Upper lobe of right lung (tissue), 1 donor: Measurements from ENCODE around the gene HBM. TPM values are rescaled to one million over a fixed set of nuclear protein-coding genes. Genes with fewer than 3 reads are reported as not detected.
"Not testable (repeated sequence)": the region's sequence is repeated elsewhere in the genome, so short reads cannot be mapped to it uniquely, and the experiment has no call there.

Experiments used
- ATAC-seq: fragments of 200-7000 bp; cut with Tn5 transposase; one replicate; pipeline ENCODE4 v1.9.1; 2020; ENCODE audit warnings: mild to moderate bottlenecking, moderate library complexity
- DNase-seq: peaks from one replicate; pipeline ENCODE4 v3.0.0-alpha.2; 2020
- H3K27ac ChIP-seq: fragments of 200-600 bp; one replicate; pipeline ENCODE4 v1.8.0; 2022
- H3K27me3 ChIP-seq: fragments of 200-600 bp; one replicate; pipeline ENCODE4 v1.8.0; 2022; ENCODE audit warnings: mild to moderate bottlenecking
- H3K36me3 ChIP-seq: fragments of 200-600 bp; one replicate; pipeline ENCODE4 v1.8.0; 2022
- H3K4me1 ChIP-seq: fragments of 200-600 bp; one replicate; pipeline ENCODE4 v1.8.0; 2022
- H3K4me3 ChIP-seq: fragments of 200-600 bp; one replicate; pipeline ENCODE4 v1.8.0; 2022; ENCODE audit warnings: mild to moderate bottlenecking
- H3K9me3 ChIP-seq: fragments of 200-600 bp; one replicate; pipeline ENCODE4 v1.8.0; 2022
- CTCF ChIP-seq: fragments of 200-600 bp; IDR thresholded peaks from one replicate; pipeline ENCODE4 v1.8.0; 2022; ENCODE audit warnings: antibody characterized with exemption
- intact Hi-C: fragments of 100-400 bp; cut with DNase I; formaldehyde crosslinking; loops from one replicate; pipeline ENCODE4 v1.11.0; 2022
- total RNA-seq: library from RNA; stranded (reverse); fragmentation: NEBNext Ultra II Directional; extraction: Animal tissue kit (Norgen Biotek cat#: 25700); gene quantifications from one replicate; pipeline ENCODE4 v1.2.1, GENCODE V29; 2021
- donor health status: DM: no; HTN: yes; CAD: no; lungs with severe emphysema.

Gene HBM
- total RNA-seq, 1 donor from 2014 or later = not detected

DNA sequence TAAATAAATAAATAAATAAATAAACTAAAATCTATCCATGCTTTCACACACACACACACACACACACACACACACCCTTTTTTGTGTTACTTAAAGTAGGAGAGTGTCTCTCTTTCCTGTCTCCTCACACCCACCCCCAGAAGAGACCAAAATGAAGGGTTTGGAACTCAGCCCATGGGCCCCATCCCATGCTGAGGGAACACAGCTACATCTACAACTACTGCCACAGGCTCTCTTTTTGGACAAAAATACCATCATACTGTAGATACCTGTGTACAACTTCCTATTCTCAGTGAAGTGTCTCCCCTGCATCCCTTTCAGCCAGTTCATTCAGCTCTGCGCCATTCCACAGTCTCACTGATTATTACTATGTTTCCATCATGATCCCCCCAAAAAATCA lies 5.0 kb downstream of the HBM start:
- H3K27me3 ChIP-seq = peaks cover 70% of the 10 kb centered on the region
- intact Hi-C loops = no loop called here
- no peak for TF ChIP-seq CTCF

GRCh38 chr16:172374-172941 lies 6.7 kb downstream of the HBM start, which contains the start of gene HBA2:
Gene HBA2, plus strand, starts transcription at chr16:172876. Its CDS starts 37 bp downstream, at chr16:172913.
- H3K4me3 ChIP-seq, intact Hi-C loops, ATAC-seq, H3K9me3 ChIP-seq, H3K27ac ChIP-seq, H3K36me3 ChIP-seq, H3K4me1 ChIP-seq, DNase-seq: not testable (repeated sequence)
- H3K27me3 ChIP-seq = peaks cover 62% of the 10 kb centered on the region

More for the DNA sequence above, 5.0 kb downstream of the HBM start:
- ATAC-seq (no peak), DNase-seq (no peak)
- Histone ChIP-seq H3K9me3 (no peaks in the 10 kb centered on the region), H3K4me3 (no peak overlapping the region), H3K4me1 (peaks cover 10% of the 10 kb centered on the region), H3K36me3 (no peaks in the 10 kb centered on the region), H3K27ac (no peak overlapping the region)

GRCh38 chr16:173211-173854 lies 7.6 kb downstream of the HBM start:
- ATAC-seq, H3K9me3 ChIP-seq, H3K4me3 ChIP-seq, intact Hi-C loops, H3K4me1 ChIP-seq, H3K36me3 ChIP-seq, DNase-seq, H3K27ac ChIP-seq: not testable (repeated sequence)
- peaks cover 62% of the 10 kb centered on the region for H3K27me3 ChIP-seq

- peaks cover 62% of the 10 kb centered on the region for H3K27me3 ChIP-seq
- H3K4me1 ChIP-seq, intact Hi-C loops, H3K27ac ChIP-seq, H3K9me3 ChIP-seq, H3K4me3 ChIP-seq, DNase-seq, ATAC-seq, H3K36me3 ChIP-seq: not testable (repeated sequence)
Measured at GRCh38 chr16:173928-174769, 8.4 kb downstream of the HBM start.

DNA sequence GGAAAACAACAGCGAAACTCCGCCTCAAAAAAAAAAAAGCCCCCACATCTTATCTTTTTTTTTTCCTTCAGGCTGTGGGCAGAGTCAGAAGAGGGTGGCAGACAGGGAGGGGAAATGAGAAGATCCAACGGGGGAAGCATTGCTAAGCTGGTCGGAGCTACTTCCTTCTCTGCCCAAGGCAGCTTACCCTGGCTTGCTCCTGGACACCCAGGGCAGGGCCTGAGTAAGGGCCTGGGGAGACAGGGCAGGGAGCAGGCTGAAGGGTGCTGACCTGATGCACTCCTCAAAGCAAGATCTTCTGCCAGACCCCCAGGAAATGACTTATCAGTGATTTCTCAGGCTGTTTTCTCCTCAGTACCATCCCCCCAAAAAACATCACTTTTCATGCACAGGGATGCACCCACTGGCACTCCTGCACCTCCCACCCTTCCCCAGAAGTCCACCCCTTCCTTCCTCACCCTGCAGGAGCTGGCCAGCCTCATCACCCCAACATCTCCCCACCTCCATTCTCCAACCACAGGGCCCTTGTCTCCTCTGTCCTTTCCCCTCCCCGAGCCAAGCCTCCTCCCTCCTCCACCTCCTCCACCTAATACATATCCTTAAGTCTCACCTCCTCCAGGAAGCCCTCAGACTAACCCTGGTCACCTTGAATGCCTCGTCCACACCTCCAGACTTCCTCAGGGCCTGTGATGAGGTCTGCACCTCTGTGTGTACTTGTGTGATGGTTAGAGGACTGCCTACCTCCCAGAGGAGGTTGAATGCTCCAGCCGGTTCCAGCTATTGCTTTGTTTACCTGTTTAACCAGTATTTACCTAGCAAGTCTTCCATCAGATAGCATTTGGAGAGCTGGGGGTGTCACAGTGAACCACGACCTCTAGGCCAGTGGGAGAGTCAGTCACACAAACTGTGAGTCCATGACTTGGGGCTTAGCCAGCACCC lies 9.5 kb downstream of the HBM start:
- H3K4me1 ChIP-seq = peaks cover 4% of the 10 kb centered on the region
- H3K36me3 ChIP-seq = no peaks in the 10 kb centered on the region
- DNase-seq (no peak), ATAC-seq (no peak)
- peaks cover 64% of the 10 kb centered on the region for H3K27me3 ChIP-seq
- H3K27ac ChIP-seq = no peak overlapping the region
- intact Hi-C loops = no loop called here
- no peak for TF ChIP-seq CTCF
- H3K9me3 ChIP-seq = no peaks in the 10 kb centered on the region
- no peak overlapping the region for H3K4me3 ChIP-seq

DNA sequence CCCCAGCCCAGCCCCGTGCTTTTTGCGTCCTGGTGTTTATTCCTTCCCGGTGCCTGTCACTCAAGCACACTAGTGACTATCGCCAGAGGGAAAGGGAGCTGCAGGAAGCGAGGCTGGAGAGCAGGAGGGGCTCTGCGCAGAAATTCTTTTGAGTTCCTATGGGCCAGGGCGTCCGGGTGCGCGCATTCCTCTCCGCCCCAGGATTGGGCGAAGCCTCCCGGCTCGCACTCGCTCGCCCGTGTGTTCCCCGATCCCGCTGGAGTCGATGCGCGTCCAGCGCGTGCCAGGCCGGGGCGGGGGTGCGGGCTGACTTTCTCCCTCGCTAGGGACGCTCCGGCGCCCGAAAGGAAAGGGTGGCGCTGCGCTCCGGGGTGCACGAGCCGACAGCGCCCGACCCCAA lies 10.2 kb downstream of the HBM start:
- intact Hi-C loops, H3K9me3 ChIP-seq: not testable (repeated sequence)
- peaks cover 66% of the 10 kb centered on the region for H3K27me3 ChIP-seq

GRCh38 chr16:176477-177382 lies 11.0 kb downstream of the HBM start, which contains the start of gene HBA1:
Gene HBA1, plus strand, starts transcription at chr16:176680. Its CDS starts 37 bp downstream, at chr16:176717.
- peaks cover 18% of the 10 kb centered on the region for H3K4me1 ChIP-seq
- intact Hi-C loops, H3K9me3 ChIP-seq, H3K36me3 ChIP-seq, DNase-seq, H3K4me3 ChIP-seq, H3K27ac ChIP-seq: not testable (repeated sequence)
- ATAC-seq = peak; percentile 3
- peaks cover 59% of the 10 kb centered on the region for H3K27me3 ChIP-seq

More for the DNA sequence above, 10.2 kb downstream of the HBM start:
- ATAC-seq, H3K36me3 ChIP-seq, DNase-seq, H3K4me3 ChIP-seq, H3K27ac ChIP-seq: not testable (repeated sequence)
- H3K4me1 ChIP-seq = peaks cover 10% of the 10 kb centered on the region
